H9 (cell line): ENCODE data around the gene SHISA9. TPM values are rescaled to one million over a fixed set of nuclear protein-coding genes. Genes with fewer than 3 reads are reported as not detected.

Source experiments
- DNase-seq: peaks from one replicate; pipeline ENCODE4 v3.0.0-alpha.2; 2017
- H2AFZ ChIP-seq: one replicate; pipeline ENCODE4 v1.6.1; 2013; ENCODE audit warnings: mild to moderate bottlenecking, low read length, control low read depth, moderate library complexity
- H2AK5ac ChIP-seq: 2 replicates; pipeline ENCODE4 v1.6.1; 2013; ENCODE audit warnings: low read length, control low read depth, mixed read lengths; ENCODE audit not compliant: insufficient read length
- H2BK120ac ChIP-seq: one replicate; pipeline ENCODE4 v1.6.1; 2013; ENCODE audit warnings: low read depth, mild to moderate bottlenecking, low read length, control low read depth, inconsistent platforms; ENCODE audit not compliant: poor library complexity, severe bottlenecking
- H2BK12ac ChIP-seq: 2 replicates; pipeline ENCODE4 v1.6.1; 2013; ENCODE audit warnings: low read length, control low read depth, mixed read lengths, low read depth; ENCODE audit not compliant: insufficient read length
- H2BK15ac ChIP-seq: 2 replicates; pipeline ENCODE4 v1.6.1; 2013; ENCODE audit warnings: low read depth, low read length, control low read depth
- H2BK20ac ChIP-seq: one replicate; pipeline ENCODE4 v1.6.1; 2013; ENCODE audit warnings: low read depth, mild to moderate bottlenecking, low read length, control low read depth, inconsistent platforms; ENCODE audit not compliant: poor library complexity, severe bottlenecking
- H2BK5ac ChIP-seq: 2 replicates; pipeline ENCODE4 v1.6.1; 2013; ENCODE audit warnings: low read length, control low read depth, mixed read lengths; ENCODE audit not compliant: insufficient read length
- H3K14ac ChIP-seq: 2 replicates; pipeline ENCODE4 v1.6.1; 2013; ENCODE audit warnings: low read length, control low read depth; ENCODE audit not compliant: insufficient read depth
- H3K18ac ChIP-seq: 2 replicates; pipeline ENCODE4 v1.6.1; 2013; ENCODE audit warnings: low read depth, mild to moderate bottlenecking, mixed read lengths, low read length, control low read depth; ENCODE audit not compliant: insufficient read length
- H3K23ac ChIP-seq: 2 replicates; pipeline ENCODE4 v1.6.1; 2013; ENCODE audit warnings: low read length, control low read depth, mixed read lengths, low read depth; ENCODE audit not compliant: insufficient read length
- H3K23me2 ChIP-seq: 2 replicates; pipeline ENCODE4 v1.6.1; 2013; ENCODE audit warnings: low read depth, mild to moderate bottlenecking, mixed read lengths, low read length, control low read depth; ENCODE audit not compliant: insufficient read length, poor library complexity, severe bottlenecking
- H3K27ac ChIP-seq: 2 replicates; pipeline ENCODE4 v1.5.1; 2013; ENCODE audit warnings: low read length, control low read depth, mixed read lengths, low read depth; ENCODE audit not compliant: insufficient read length
- H3K27me3 ChIP-seq: 2 replicates; pipeline ENCODE4 v1.6.1; 2013; ENCODE audit warnings: low read length, control low read depth, inconsistent platforms; ENCODE audit not compliant: insufficient read depth
- H3K4ac ChIP-seq: 2 replicates; pipeline ENCODE4 v1.6.1; 2013; ENCODE audit warnings: low read depth, mild to moderate bottlenecking, control low read depth, inconsistent platforms, low read length, moderate library complexity
- H3K4me1 ChIP-seq: 2 replicates; pipeline ENCODE4 v1.6.1; 2013; ENCODE audit warnings: low read length, control low read depth, inconsistent platforms; ENCODE audit not compliant: insufficient read depth
- H3K4me2 ChIP-seq: 2 replicates; pipeline ENCODE4 v1.6.1; 2013; ENCODE audit warnings: low read length, control low read depth, mixed read lengths; ENCODE audit not compliant: insufficient read length, insufficient read depth
- H3K56ac ChIP-seq: 2 replicates; pipeline ENCODE4 v1.6.1; 2013; ENCODE audit warnings: low read depth, mild to moderate bottlenecking, mixed read lengths, low read length, control low read depth; ENCODE audit not compliant: insufficient read length
- H3K79me1 ChIP-seq: 2 replicates; pipeline ENCODE4 v1.6.1; 2013; ENCODE audit warnings: low read depth, mild to moderate bottlenecking, moderate library complexity, low read length, control low read depth, inconsistent platforms; ENCODE audit not compliant: insufficient read depth, poor library complexity, severe bottlenecking
- H3K79me2 ChIP-seq: 2 replicates; pipeline ENCODE4 v1.6.1; 2013; ENCODE audit warnings: low read length, control low read depth, inconsistent platforms; ENCODE audit not compliant: insufficient read depth
- H3K9ac ChIP-seq: 2 replicates; pipeline ENCODE4 v1.6.1; 2013; ENCODE audit warnings: low read length, control low read depth, mixed read lengths; ENCODE audit not compliant: insufficient read length; ENCODE audit errors: extremely low read depth
- H3K9me3 ChIP-seq: one replicate; pipeline ENCODE4 v1.6.1; 2013; ENCODE audit warnings: low read depth, low read length, inconsistent platforms; ENCODE audit not compliant: control insufficient read depth
- H3T11ph ChIP-seq: one replicate; pipeline ENCODE4 v1.6.1; 2013; ENCODE audit warnings: mild to moderate bottlenecking, low read length, control low read depth, inconsistent platforms
- H4K20me1 ChIP-seq: one replicate; pipeline ENCODE4 v1.6.1; 2013; ENCODE audit not compliant: control insufficient read depth, insufficient read length, insufficient read depth
- H4K5ac ChIP-seq: 2 replicates; pipeline ENCODE4 v1.6.1; 2013; ENCODE audit warnings: low read depth, mild to moderate bottlenecking, mixed read lengths, low read length, control low read depth; ENCODE audit not compliant: insufficient read length
- H4K8ac ChIP-seq: replicated peaks from 2 replicates; pipeline ENCODE4 v1.6.1; 2013; ENCODE audit warnings: low read length, control low read depth, mixed read lengths, low read depth; ENCODE audit not compliant: insufficient read length
- H4K91ac ChIP-seq: 2 replicates; pipeline ENCODE4 v1.6.1; 2013; ENCODE audit warnings: low read depth, mild to moderate bottlenecking, moderate library complexity, mixed read lengths, low read length, control low read depth; ENCODE audit not compliant: insufficient read length
- H3K27ac Mint-ChIP-seq, 3 experiments: 2 replicates in 2 of 3; 3 replicates in 1 of 3; pipeline ENCODE4 v1.8.0; 2020 to 2021; ENCODE audit warnings: mixed read lengths in 3 of 3, mild to moderate bottlenecking in 1 of 3, moderate library complexity in 1 of 3
- H3K27me3 Mint-ChIP-seq: 2 replicates; pipeline ENCODE4 v1.8.0; 2021; ENCODE audit warnings: low read depth, mild to moderate bottlenecking, moderate library complexity, mixed read lengths
- H3K36me3 Mint-ChIP-seq, 3 experiments: 2 replicates in 2 of 3; 3 replicates in 1 of 3; pipeline ENCODE4 v1.8.0; 2020 to 2021; ENCODE audit warnings: low read depth in 3 of 3, mixed read lengths in 3 of 3; ENCODE audit not compliant: insufficient read depth in 1 of 3
- H3K4me1 Mint-ChIP-seq, 2 experiments: 2 replicates each; pipeline ENCODE4 v1.8.0; 2020; ENCODE audit warnings: mixed read lengths in 2 of 2
- H3K4me3 Mint-ChIP-seq, 2 experiments: 2 replicates in 1 of 2; 3 replicates in 1 of 2; pipeline ENCODE4 v1.8.0; 2020 to 2021; ENCODE audit warnings: mild to moderate bottlenecking in 2 of 2, mixed read lengths in 2 of 2, moderate library complexity in 1 of 2
- H3K9me3 Mint-ChIP-seq, 2 experiments: 2 replicates in 1 of 2; 3 replicates in 1 of 2; pipeline ENCODE4 v1.8.0; 2020; ENCODE audit warnings: mild to moderate bottlenecking in 2 of 2, mixed read lengths in 2 of 2, moderate library complexity in 1 of 2
- CTCF ChIP-seq: fragments of 200-600 bp; sonication (generic); conservative IDR thresholded peaks from 3 replicates; pipeline ENCODE4 v1.8.0; 2021; ENCODE audit warnings: antibody characterized with exemption, mild to moderate bottlenecking
- WGBS: extraction: QIAGEN DNeasy Blood & Tissue Kit; methylation state at CpG from one replicate; pipeline ENCODE4 v1.1.7; 2013; ENCODE audit warnings: missing lambda C conversion rate, low lambda C conversion rate, mixed read lengths; ENCODE audit not compliant: insufficient read length; ENCODE audit errors: extremely low coverage; 5-methylcytosine and 5-hydroxymethylcytosine counted together
- total RNA-seq: library from RNA; stranded (reverse); gene quantifications from 2 replicates; pipeline ENCODE4 v1.2.1, GENCODE V29; 2021

Gene SHISA9
- total RNA-seq, 1 experiment from 2014 or later, result 7.0 TPM

GRCh38 chr16:13168091-13168572 lies 266.7 kb downstream of the SHISA9 start:
- Histone ChIP-seq H2AK5ac (no peak overlapping the region), H2BK5ac (no peak overlapping the region), H2AFZ (no peak overlapping the region), H3K14ac (no peak overlapping the region), H4K5ac (no peak overlapping the region), H4K20me1 (no peaks in the 10 kb centered on the region), H4K91ac (no peak overlapping the region), H3K9ac (no peak overlapping the region), H3K27me3 (no peaks in the 10 kb centered on the region), H2BK15ac (no peak overlapping the region), H4K8ac (no peak overlapping the region), H2BK20ac (no peak overlapping the region), H3T11ph (no peak overlapping the region), H3K56ac (no peak overlapping the region), H2BK120ac (no peak overlapping the region), H3K4me2 (peak overlapping the region; percentile 4), H3K23me2 (no peaks in the 10 kb centered on the region), H2BK12ac (no peak overlapping the region), H3K9me3 (no peaks in the 10 kb centered on the region), H3K18ac (no peak overlapping the region), H3K79me2 (no peaks in the 10 kb centered on the region; the same call in 1 of the 2 replicates), H3K79me1 (no peaks in the 10 kb centered on the region), H3K4ac (no peak overlapping the region), H3K23ac (no peak overlapping the region), H3K4me1 (peaks cover 14% of the 10 kb centered on the region; the same call in 1 of the 2 replicates), H3K27ac (no peak overlapping the region)
- H3K4me3 Mint-ChIP-seq, result no peak overlapping the region; a peak in 1 of 5 replicates
- H3K36me3 Mint-ChIP-seq, result peaks cover 0 to 4% (median 3%) of the 10 kb centered on the region in 3 experiments; a peak in 4 of 7 replicates
- WGBS, result no CpG with 5 or more reads among the region's 4 CpGs
- peak overlapping the region; percentile 29 to 68 (median 36); a peak in 4 of 7 replicates for H3K27ac Mint-ChIP-seq
- H3K4me1 Mint-ChIP-seq, result peaks cover 27 to 40% of the 10 kb centered on the region in 2 experiments
- H3K27me3 Mint-ChIP-seq, result no peaks in the 10 kb centered on the region
- TF ChIP-seq CTCF, result no peak
- peaks cover 4 to 7% of the 10 kb centered on the region in 2 experiments; a peak in 3 of 5 replicates for H3K9me3 Mint-ChIP-seq
- peak; percentile 67 for DNase-seq
